Choroid plexus epithelial cell (primary cell): Measurements from ENCODE around the gene THAP4.

Experiments
- DNase-seq: peaks from one replicate; pipeline ENCODE4 v3.0.0-alpha.2; 2010; ENCODE audit warnings: low read depth
- H3K4me3 ChIP-seq: 2 replicates; pipeline ENCODE4 v1.5.1; 2011; ENCODE audit warnings: low read depth, mild to moderate bottlenecking, control low read depth, low read length, moderate library complexity
- TF ChIP-seq, protein P1 (sequence below): conservative IDR thresholded peaks from 2 replicates; pipeline ENCODE4 v1.5.1; 2011; ENCODE audit warnings: low read depth, mild to moderate bottlenecking, control low read depth, inconsistent platforms, low read length, moderate library complexity

The THAP4 gene

DNA sequence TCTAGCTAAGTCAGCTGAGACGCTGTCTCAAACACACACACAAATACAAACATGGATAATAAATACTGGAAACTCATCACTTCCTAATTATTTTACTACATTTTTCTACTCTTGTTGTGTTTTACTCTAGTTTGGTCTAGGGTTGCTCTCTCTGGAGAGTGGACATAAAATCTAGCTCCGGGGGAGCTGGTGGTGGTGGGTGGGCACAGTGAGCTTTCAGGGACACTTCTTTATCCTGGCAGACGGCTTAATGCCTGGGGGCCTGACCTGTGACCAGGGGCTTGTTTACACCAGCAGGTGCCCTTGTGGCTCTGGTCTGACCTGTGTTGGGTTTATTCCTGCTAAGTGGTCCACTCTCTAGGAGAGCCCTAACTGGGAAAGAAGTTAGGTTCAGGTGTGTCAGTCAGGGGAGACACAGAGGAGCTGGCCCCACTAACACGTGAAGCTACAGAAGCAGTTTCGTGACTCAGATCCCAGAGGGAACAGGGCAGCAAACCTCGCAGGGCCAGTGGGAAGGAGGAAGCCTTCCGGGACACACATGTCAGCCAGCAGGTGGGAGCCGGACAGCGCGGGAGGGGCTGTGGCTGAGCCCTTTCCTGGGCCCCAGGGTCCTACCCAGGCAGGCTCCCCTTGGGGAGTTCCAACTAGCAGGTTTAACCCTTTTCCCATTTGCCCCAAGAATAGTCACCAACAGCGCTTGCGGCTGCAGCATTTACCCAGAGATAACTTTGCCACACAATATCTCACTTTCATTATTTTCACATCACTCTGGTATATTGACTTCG is 100.9 kb downstream of the THAP4 start:
- DNase-seq, result no peak
- no peak overlapping the region for H3K4me3 ChIP-seq
- TF ChIP-seq, protein P1, sequence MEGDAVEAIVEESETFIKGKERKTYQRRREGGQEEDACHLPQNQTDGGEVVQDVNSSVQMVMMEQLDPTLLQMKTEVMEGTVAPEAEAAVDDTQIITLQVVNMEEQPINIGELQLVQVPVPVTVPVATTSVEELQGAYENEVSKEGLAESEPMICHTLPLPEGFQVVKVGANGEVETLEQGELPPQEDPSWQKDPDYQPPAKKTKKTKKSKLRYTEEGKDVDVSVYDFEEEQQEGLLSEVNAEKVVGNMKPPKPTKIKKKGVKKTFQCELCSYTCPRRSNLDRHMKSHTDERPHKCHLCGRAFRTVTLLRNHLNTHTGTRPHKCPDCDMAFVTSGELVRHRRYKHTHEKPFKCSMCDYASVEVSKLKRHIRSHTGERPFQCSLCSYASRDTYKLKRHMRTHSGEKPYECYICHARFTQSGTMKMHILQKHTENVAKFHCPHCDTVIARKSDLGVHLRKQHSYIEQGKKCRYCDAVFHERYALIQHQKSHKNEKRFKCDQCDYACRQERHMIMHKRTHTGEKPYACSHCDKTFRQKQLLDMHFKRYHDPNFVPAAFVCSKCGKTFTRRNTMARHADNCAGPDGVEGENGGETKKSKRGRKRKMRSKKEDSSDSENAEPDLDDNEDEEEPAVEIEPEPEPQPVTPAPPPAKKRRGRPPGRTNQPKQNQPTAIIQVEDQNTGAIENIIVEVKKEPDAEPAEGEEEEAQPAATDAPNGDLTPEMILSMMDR, result no peak

DNA sequence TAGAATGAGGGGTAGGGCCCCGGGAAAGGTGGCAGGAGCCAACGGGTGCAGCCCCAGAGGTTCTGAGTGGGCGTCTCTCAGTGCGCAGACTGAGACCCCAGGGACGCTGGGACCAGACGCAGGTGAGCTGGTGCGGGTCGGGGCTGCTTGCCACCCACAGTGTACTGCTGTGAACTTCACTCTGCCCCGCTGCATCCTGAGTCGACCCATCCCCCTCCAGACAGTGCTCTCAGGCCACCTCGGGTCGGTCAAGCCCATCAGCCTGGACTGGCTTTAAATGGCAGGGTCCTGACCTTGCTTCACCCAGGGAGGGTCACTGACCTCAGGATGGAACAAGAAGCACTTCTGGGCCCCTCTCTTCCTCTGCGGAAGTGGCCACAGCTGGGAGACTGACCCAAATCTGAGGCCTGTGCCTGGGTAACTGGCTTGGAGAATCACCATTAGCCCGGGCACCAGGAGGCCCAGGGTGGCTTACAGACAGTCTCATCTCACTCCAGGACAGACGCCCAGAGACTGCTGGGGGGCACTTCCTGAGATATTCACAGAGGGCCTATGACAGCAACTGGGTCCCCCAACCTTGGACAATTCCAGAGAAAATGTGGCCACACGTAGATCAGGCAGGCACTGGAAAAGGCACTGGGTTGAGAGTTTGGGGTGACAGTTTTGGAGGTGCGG is 102.1 kb downstream of the THAP4 start:
- H3K4me3 ChIP-seq, result no peak overlapping the region
- DNase-seq, result no peak
- TF ChIP-seq, protein P1, result no peak
